H1 (cell line): ENCODE measurements around the gene CTSV. TPM values are rescaled to one million over a fixed set of nuclear protein-coding genes. Genes with fewer than 3 reads are reported as not detected.
A peak's percentile ranks its signal among the peaks of the same experiment; 100 is the strongest.

ENCODE experiments used
- CTCF ChIA-PET: fragments of 300-600 bp; sonication (Branson Sonifier 250); formaldehyde crosslinking; loops from one replicate; lab custom pipeline; 2021; ENCODE audit not compliant: partially characterized antibody; lab: Charles Lee
- POLR2A ChIA-PET: fragments of 300-600 bp; sonication (Branson Sonifier 250); formaldehyde crosslinking; loops from one replicate; lab custom pipeline; 2021; ENCODE audit warnings: inconsistent platforms; ENCODE audit not compliant: partially characterized antibody; lab: Charles Lee
- DNase-seq, 2 experiments: peaks; one replicate each; pipeline versions ENCODE4 v3.0.0 to v3.0.0-alpha.2; 2010 to 2022; ENCODE audit warnings: low spot score in 2 of 2, low read depth in 1 of 2, mixed read lengths in 1 of 2
- FAIRE-seq: peaks from 2 replicates; lab custom pipeline; 2011; peaks lifted over from hg19 to GRCh38; lab: Jason Lieb, UNC
- H2AFZ ChIP-seq: 2 replicates; pipeline ENCODE4 v1.8.1; 2012; ENCODE audit warnings: low read length, inconsistent platforms
- H2AK5ac ChIP-seq: 2 replicates; pipeline ENCODE4 v1.6.1; 2013; ENCODE audit warnings: low read depth, low read length
- H2BK120ac ChIP-seq: replicated peaks from 2 replicates; pipeline ENCODE3; 2013; ENCODE audit warnings: low read depth, low read length, inconsistent platforms
- H2BK12ac ChIP-seq: 2 replicates; pipeline ENCODE4 v1.6.1; 2013; ENCODE audit warnings: low read depth, low read length
- H2BK15ac ChIP-seq: 2 replicates; pipeline ENCODE4 v1.6.1; 2013; ENCODE audit warnings: low read length
- H2BK20ac ChIP-seq: 2 replicates; pipeline ENCODE4 v1.6.1; 2013; ENCODE audit warnings: low read length
- H2BK5ac ChIP-seq: 2 replicates; pipeline ENCODE4 v1.6.1; 2013; ENCODE audit warnings: low read depth, low read length
- H3K14ac ChIP-seq: 2 replicates; pipeline ENCODE4 v1.6.1; 2013; ENCODE audit warnings: inconsistent platforms; ENCODE audit not compliant: insufficient read length
- H3K18ac ChIP-seq: 2 replicates; pipeline ENCODE4 v1.6.1; 2013; ENCODE audit warnings: low read length; ENCODE audit errors: extremely low read depth
- H3K23ac ChIP-seq: 2 replicates; pipeline ENCODE4 v1.6.1; 2013; ENCODE audit warnings: inconsistent platforms; ENCODE audit not compliant: insufficient read length
- H3K23me2 ChIP-seq: 2 replicates; pipeline ENCODE4 v1.6.1; 2013; ENCODE audit warnings: low read depth, low read length
- H3K27ac ChIP-seq: 2 replicates; pipeline ENCODE4 v1.6.1; 2011; ENCODE audit warnings: low read depth, low read length, inconsistent platforms
- H3K27me3 ChIP-seq, 4 experiments: replicated peaks in 1 of 4; 1 replicate in 1 of 4; 2 replicates in 3 of 4; pipeline versions ENCODE4 v1.6.1 to v1.8.1; 2011 to 2013; ENCODE audit warnings: low read length in 3 of 4, mild to moderate bottlenecking in 3 of 4, inconsistent platforms in 2 of 4, mixed read lengths in 2 of 4, moderate library complexity in 1 of 4; ENCODE audit not compliant: control insufficient read depth in 3 of 4, insufficient read depth in 3 of 4; ENCODE audit errors: extremely low read depth in 1 of 4
- H3K36me3 ChIP-seq, 4 experiments: 2 replicates each; pipeline versions ENCODE4 v1.6.1 to v1.8.1; 2011 to 2013; ENCODE audit warnings: mild to moderate bottlenecking in 4 of 4, low read length in 3 of 4, moderate library complexity in 2 of 4, control low read depth in 1 of 4, inconsistent platforms in 1 of 4; ENCODE audit not compliant: insufficient read depth in 4 of 4, control insufficient read depth in 2 of 4
- H3K4ac ChIP-seq: replicated peaks from 2 replicates; pipeline ENCODE3; 2013; ENCODE audit warnings: low read length, low read depth, mixed read lengths, inconsistent platforms; ENCODE audit not compliant: insufficient read length
- H3K4me1 ChIP-seq, 4 experiments: replicated peaks in 1 of 4; 1 replicate in 1 of 4; 2 replicates in 3 of 4; pipeline versions ENCODE4 v1.6.1 to v1.8.1; 2011 to 2013; ENCODE audit warnings: low read length in 3 of 4, inconsistent platforms in 2 of 4, mixed read lengths in 1 of 4; ENCODE audit not compliant: insufficient read depth in 4 of 4, control insufficient read depth in 3 of 4
- H3K4me2 ChIP-seq, 2 experiments: 2 replicates each; pipeline versions ENCODE4 v1.6.1 to v1.8.1; 2011 to 2013; ENCODE audit warnings: low read depth in 2 of 2, low read length in 2 of 2, control low read depth in 1 of 2, inconsistent platforms in 1 of 2, mild to moderate bottlenecking in 1 of 2; ENCODE audit not compliant: insufficient read depth in 1 of 2
- H3K4me3 ChIP-seq, 4 experiments: fragments of 200-600, 300-600 bp in 1 of 4; sonication (generic), shearing (Covaris generic), sonication (Bioruptor Twin) in 1 of 4; 2 replicates each; pipeline versions ENCODE4 v1.5.1 to v1.8.1; 2011 to 2016; ENCODE audit warnings: low read length in 4 of 4, low read depth in 3 of 4, control low read depth in 2 of 4, inconsistent platforms in 2 of 4, mild to moderate bottlenecking in 2 of 4, mixed read lengths in 1 of 4, moderate library complexity in 1 of 4; ENCODE audit not compliant: insufficient read depth in 2 of 4; ENCODE audit errors: extremely low read depth in 1 of 4
- H3K56ac ChIP-seq: replicated peaks from 2 replicates; pipeline ENCODE3; 2013; ENCODE audit warnings: low read depth, mild to moderate bottlenecking, mixed read lengths, low read length, inconsistent platforms; ENCODE audit not compliant: insufficient read length
- H3K79me1 ChIP-seq: 2 replicates; pipeline ENCODE4 v1.6.1; 2013; ENCODE audit warnings: low read depth, low read length, control low read depth
- H3K79me2 ChIP-seq, 2 experiments: 2 replicates each; pipeline versions ENCODE4 v1.6.1 to v1.8.1; 2012 to 2013; ENCODE audit warnings: low read length in 2 of 2, mild to moderate bottlenecking in 2 of 2, inconsistent platforms in 1 of 2; ENCODE audit not compliant: insufficient read depth in 2 of 2, control insufficient read depth in 1 of 2
- H3K9ac ChIP-seq, 4 experiments: replicated peaks in 1 of 4; 1 replicate in 1 of 4; 2 replicates in 3 of 4; pipeline versions ENCODE4 v1.6.1 to v1.8.1; 2011 to 2013; ENCODE audit warnings: low read depth in 3 of 4, low read length in 3 of 4, control low read depth in 2 of 4, mild to moderate bottlenecking in 2 of 4, moderate library complexity in 2 of 4, inconsistent platforms in 1 of 4; ENCODE audit errors: extremely low read depth in 1 of 4
- H3K9me3 ChIP-seq, 2 experiments: 2 replicates each; pipeline versions ENCODE4 v1.6.1 to v1.8.1; 2012 to 2013; ENCODE audit warnings: mild to moderate bottlenecking in 2 of 2, moderate library complexity in 2 of 2, control low read depth in 1 of 2, inconsistent platforms in 1 of 2, low read depth in 1 of 2, low read length in 1 of 2, mixed read lengths in 1 of 2; ENCODE audit not compliant: insufficient read depth in 2 of 2
- H4K20me1 ChIP-seq, 2 experiments: replicated peaks in 1 of 2; 2 replicates each; pipeline versions ENCODE3 to v1.8.1; 2011 to 2013; ENCODE audit warnings: inconsistent platforms in 2 of 2, low read length in 2 of 2, mild to moderate bottlenecking in 1 of 2; ENCODE audit not compliant: insufficient read depth in 2 of 2, control insufficient read depth in 1 of 2
- H4K5ac ChIP-seq: 2 replicates; pipeline ENCODE4 v1.6.1; 2013; ENCODE audit warnings: low read length, low read depth, mixed read lengths, inconsistent platforms; ENCODE audit not compliant: insufficient read length
- H4K8ac ChIP-seq: 2 replicates; pipeline ENCODE4 v1.8.0; 2013; ENCODE audit warnings: mild to moderate bottlenecking, moderate library complexity, low read length, inconsistent platforms; ENCODE audit not compliant: insufficient read depth; ENCODE audit errors: extremely low read depth
- H4K91ac ChIP-seq: replicated peaks from 2 replicates; pipeline ENCODE3; 2013; ENCODE audit warnings: low read length, mixed read lengths, inconsistent platforms; ENCODE audit not compliant: insufficient read length
- ATF2 ChIP-seq: IDR thresholded peaks from 2 replicates; pipeline ENCODE4 v1.6.1; 2012; ENCODE audit warnings: low read length, inconsistent platforms
- CBX5 ChIP-seq: fragments of 300-800, 300-1000 bp; sonication (generic); IDR thresholded peaks from 2 replicates; pipeline ENCODE4 v1.7.1; 2016; ENCODE audit warnings: antibody characterized with exemption, low read length, low read depth
- CBX8 ChIP-seq: fragments of 300-800, 300-1000 bp; sonication (generic); IDR thresholded peaks from 2 replicates; pipeline ENCODE4 v1.7.1; 2016; ENCODE audit warnings: low read depth, low read length, borderline replicate concordance
- CHD1 ChIP-seq: IDR thresholded peaks from 2 replicates; pipeline ENCODE4 v1.6.1; 2012; ENCODE audit warnings: low read depth, low read length, improper control_type of control experiment
- HDAC2 ChIP-seq, 2 experiments: fragments of 300-600 bp in 1 of 2; sonication (generic) in 1 of 2; IDR thresholded peaks; 2 replicates each; pipeline ENCODE4 v1.6.1; 2011 to 2012; ENCODE audit warnings: low read depth in 2 of 2, low read length in 2 of 2, mild to moderate bottlenecking in 2 of 2, moderate library complexity in 2 of 2, borderline replicate concordance in 1 of 2, inconsistent platforms in 1 of 2
- HDAC6 ChIP-seq: IDR thresholded peaks from one replicate; pipeline ENCODE4 v1.7.1; 2012; ENCODE audit warnings: low read depth, mild to moderate bottlenecking, inconsistent platforms, low read length, moderate library complexity
- JUND ChIP-seq: IDR thresholded peaks from 2 replicates; pipeline ENCODE4 v1.6.1; 2011; ENCODE audit warnings: mild to moderate bottlenecking, improper control_type of control experiment, low read length
- KDM1A ChIP-seq: fragments of 200-600, 300-600 bp; sonication (generic); IDR thresholded peaks from 2 replicates; pipeline ENCODE4 v1.7.1; 2016; ENCODE audit warnings: mild to moderate bottlenecking, low read length, borderline replicate concordance
- PHF8 ChIP-seq: fragments of 200-600 bp; sonication (generic); conservative IDR thresholded peaks from 2 replicates; pipeline ENCODE4 v1.7.1; 2012; ENCODE audit warnings: low read depth, mild to moderate bottlenecking, inconsistent platforms, low read length, moderate library complexity
- SRF ChIP-seq: IDR thresholded peaks from 2 replicates; pipeline ENCODE4 v1.6.1; 2011; ENCODE audit warnings: mild to moderate bottlenecking, low read depth, low read length, moderate library complexity
- WGBS, 2 experiments: shearing (Covaris generic) in 1 of 2; methylation state at CpG; one replicate each; pipeline versions ENCODE4 v1.1.6 to v1.1.7; 2013 to 2015; ENCODE audit warnings: low lambda C conversion rate in 2 of 2, mixed read lengths in 2 of 2, inconsistent platforms in 1 of 2, low coverage in 1 of 2, missing lambda C conversion rate in 1 of 2; ENCODE audit not compliant: insufficient replicate concordance in 2 of 2, insufficient coverage in 1 of 2, insufficient read length in 1 of 2; ENCODE audit errors: extremely low coverage in 1 of 2, missing lambda C conversion rate in 1 of 2; 5-methylcytosine and 5-hydroxymethylcytosine counted together
- polyA plus RNA-seq, 7 experiments: library from polyadenylated mRNA; depleted of rRNA in 3 of 7; stranded (reverse) in 5 of 7; unstranded in 2 of 7; fragments of >200 nt in 5 of 7; fragments of 200-250 nt in 2 of 7; gene quantifications; 1 replicate in 5 of 7; 2 replicates in 1 of 7; 4 replicates in 1 of 7; pipeline versions ENCODE4 v1.2.1 to v1.2.3, GENCODE V29; 2011 to 2013; ENCODE audit warnings: missing spikeins in 2 of 7, mixed read lengths in 2 of 7
- total RNA-seq: library from RNA; stranded (reverse); fragmentation: NEBNext Ultra II Directional; extraction: Animal tissue kit (Norgen Biotek cat#: 25700); gene quantifications from 2 replicates; pipeline ENCODE4 v1.2.1, GENCODE V29; 2021

Gene CTSV
- total and polyA plus RNA-seq, 2 of the 8 experiments (the other 6 are each of a cell fraction or from before 2014, with no cell fraction given): 91.0 to 114 TPM

GRCh38 chr9:97076238-97076637, 37.3 kb upstream of the CTSV start:
- Histone ChIP-seq H2BK15ac (no peak overlapping the region), H4K5ac (no peak overlapping the region), H2AFZ (no peak overlapping the region), H3K23me2 (no peaks in the 10 kb centered on the region), H3K79me1 (no peaks in the 10 kb centered on the region), H3K14ac (no peak overlapping the region), H3K9me3 (no peaks in the 10 kb centered on the region), H3K27ac (no peak overlapping the region), H3K18ac (no peak overlapping the region), H3K36me3 (no peaks in the 10 kb centered on the region), H2BK5ac (no peak overlapping the region), H3K27me3 (no peaks in the 10 kb centered on the region), H2BK20ac (no peak overlapping the region), H3K9ac (no peak overlapping the region), H3K4ac (no peak overlapping the region), H3K4me1 (peaks cover 0 to 11% (median 4%) of the 10 kb centered on the region in 4 experiments; a peak in 5 of 7 replicates), H2BK12ac (no peak overlapping the region), H4K91ac (no peak overlapping the region), H3K4me2 (peak overlapping the region in 1 of 2 experiments; percentile 64; a peak in 2 of 4 replicates), H3K23ac (no peak overlapping the region), H3K4me3 (no peak overlapping the region), H4K8ac (no peak overlapping the region), H2AK5ac (no peak overlapping the region), H2BK120ac (no peak overlapping the region), H4K20me1 (no peaks in the 10 kb centered on the region), H3K79me2 (no peaks in the 10 kb centered on the region), H3K56ac (no peak overlapping the region)
- ChIA-PET POLR2A (interaction anchor here (0.6 to 1.8 kb wide), 4 partner anchors 11 to 145 kb away, joined by 3 to 8 read pairs (median 4); partner anchors contain the start of gene CTSV), CTCF (interaction anchor here (0.5 to 2.7 kb wide), 3 partner anchors 47 to 219 kb away, joined by 3 to 7 read pairs (median 3); no protein-coding TSS in a partner anchor)
- FAIRE-seq (peak; percentile 42), DNase-seq (peak in 1 of 2 experiments; percentile 60)
- no peak for TF ChIP-seq CBX5
- TF ChIP-seq KDM1A: no peak
- no peak for TF ChIP-seq PHF8
- no peak for TF ChIP-seq SRF
- no peak for TF ChIP-seq HDAC6
- no peak for TF ChIP-seq CHD1
- TF ChIP-seq ATF2: no peak
- no peak for TF ChIP-seq JUND
- TF ChIP-seq HDAC2 (IDR thresholded peaks at IDR 0.05; ENCODE audit: borderline replicate concordance in 1 of 2, low read depth in 2 of 2, low read length in 2 of 2): no peak
- TF ChIP-seq CBX8: no peak
- WGBS, 2 experiments: 80% methylated on average over 11 of the region's 11 CpGs; no CpG with 5 or more reads in 1 of the 2 experiments
